ENCODE data around the gene ZBTB21.

DNA sequence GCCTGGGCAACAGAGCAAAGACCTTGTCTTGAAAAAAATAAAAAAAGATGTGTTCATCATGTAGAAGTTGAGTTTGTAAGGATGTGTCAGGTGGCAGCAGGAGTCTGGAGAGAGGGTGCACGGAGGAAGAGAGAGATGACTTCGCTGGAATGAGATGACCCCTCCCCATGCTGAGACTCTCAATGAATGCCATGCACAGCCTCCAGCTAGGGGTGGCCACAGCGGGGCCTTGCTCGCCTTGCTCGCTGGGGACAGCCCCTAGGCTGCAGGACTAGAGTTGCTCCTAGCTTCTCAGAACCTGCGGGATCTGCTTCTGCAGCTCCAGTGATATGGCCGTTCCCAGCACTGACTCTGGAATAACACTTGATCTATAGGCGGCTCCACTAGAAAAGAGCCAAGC lies 49.8 kb downstream of the ZBTB21 start:
- no peak for TF ChIP-seq POLR2A (IDR thresholded peaks at IDR 0.05)
- TF ChIP-seq, protein P1, sequence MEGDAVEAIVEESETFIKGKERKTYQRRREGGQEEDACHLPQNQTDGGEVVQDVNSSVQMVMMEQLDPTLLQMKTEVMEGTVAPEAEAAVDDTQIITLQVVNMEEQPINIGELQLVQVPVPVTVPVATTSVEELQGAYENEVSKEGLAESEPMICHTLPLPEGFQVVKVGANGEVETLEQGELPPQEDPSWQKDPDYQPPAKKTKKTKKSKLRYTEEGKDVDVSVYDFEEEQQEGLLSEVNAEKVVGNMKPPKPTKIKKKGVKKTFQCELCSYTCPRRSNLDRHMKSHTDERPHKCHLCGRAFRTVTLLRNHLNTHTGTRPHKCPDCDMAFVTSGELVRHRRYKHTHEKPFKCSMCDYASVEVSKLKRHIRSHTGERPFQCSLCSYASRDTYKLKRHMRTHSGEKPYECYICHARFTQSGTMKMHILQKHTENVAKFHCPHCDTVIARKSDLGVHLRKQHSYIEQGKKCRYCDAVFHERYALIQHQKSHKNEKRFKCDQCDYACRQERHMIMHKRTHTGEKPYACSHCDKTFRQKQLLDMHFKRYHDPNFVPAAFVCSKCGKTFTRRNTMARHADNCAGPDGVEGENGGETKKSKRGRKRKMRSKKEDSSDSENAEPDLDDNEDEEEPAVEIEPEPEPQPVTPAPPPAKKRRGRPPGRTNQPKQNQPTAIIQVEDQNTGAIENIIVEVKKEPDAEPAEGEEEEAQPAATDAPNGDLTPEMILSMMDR (IDR thresholded peaks at IDR 0.05), result no peak
- no peak for TF ChIP-seq POLR2AphosphoS5 (IDR thresholded peaks at IDR 0.05)
